ENCODE results near the gene TSPAN2. TPM values are rescaled to one million over a fixed set of nuclear protein-coding genes. Genes with fewer than 3 reads are reported as not detected.

TSPAN2 gene
- total RNA-seq, 4 donors from 2014 or later: 53.7 to 85.1 (median 63.8) TPM

DNA sequence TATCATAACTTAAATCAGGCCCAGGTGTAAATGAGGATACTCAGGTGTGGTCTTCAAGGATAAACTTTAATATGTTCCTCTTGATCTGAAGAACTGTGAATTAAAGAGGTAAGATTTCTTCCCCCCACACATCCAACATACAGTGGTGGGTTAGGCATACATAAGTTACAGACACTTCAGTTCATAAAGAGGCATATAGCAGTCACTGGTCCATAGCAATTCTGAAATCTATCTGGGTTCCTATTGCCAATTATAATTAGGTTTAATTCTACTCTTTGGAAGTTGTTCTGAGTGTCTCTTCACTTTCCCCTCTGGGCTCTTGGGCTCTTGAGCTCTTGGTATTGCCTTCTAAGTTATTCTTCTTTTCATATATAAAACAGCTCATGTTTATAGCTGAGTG is 32.5 kb upstream of the TSPAN2 start:
- Histone ChIP-seq H3K27ac (no peak overlapping the region), H3K9me3 (peaks cover 0 to 35% (median 3%) of the 10 kb centered on the region in 3 donors), H3K27me3 (no peaks in the 10 kb centered on the region), H3K36me3 (no peaks in the 10 kb centered on the region), H3K4me1 (no peaks in the 10 kb centered on the region), H3K4me3 (no peak overlapping the region)
- TF ChIP-seq POLR2A (IDR thresholded peaks at IDR 0.05) (no peak), EP300 (IDR thresholded peaks at IDR 0.05) (no peak), POLR2AphosphoS5 (IDR thresholded peaks at IDR 0.05) (no peak)
- TF ChIP-seq, protein P1, sequence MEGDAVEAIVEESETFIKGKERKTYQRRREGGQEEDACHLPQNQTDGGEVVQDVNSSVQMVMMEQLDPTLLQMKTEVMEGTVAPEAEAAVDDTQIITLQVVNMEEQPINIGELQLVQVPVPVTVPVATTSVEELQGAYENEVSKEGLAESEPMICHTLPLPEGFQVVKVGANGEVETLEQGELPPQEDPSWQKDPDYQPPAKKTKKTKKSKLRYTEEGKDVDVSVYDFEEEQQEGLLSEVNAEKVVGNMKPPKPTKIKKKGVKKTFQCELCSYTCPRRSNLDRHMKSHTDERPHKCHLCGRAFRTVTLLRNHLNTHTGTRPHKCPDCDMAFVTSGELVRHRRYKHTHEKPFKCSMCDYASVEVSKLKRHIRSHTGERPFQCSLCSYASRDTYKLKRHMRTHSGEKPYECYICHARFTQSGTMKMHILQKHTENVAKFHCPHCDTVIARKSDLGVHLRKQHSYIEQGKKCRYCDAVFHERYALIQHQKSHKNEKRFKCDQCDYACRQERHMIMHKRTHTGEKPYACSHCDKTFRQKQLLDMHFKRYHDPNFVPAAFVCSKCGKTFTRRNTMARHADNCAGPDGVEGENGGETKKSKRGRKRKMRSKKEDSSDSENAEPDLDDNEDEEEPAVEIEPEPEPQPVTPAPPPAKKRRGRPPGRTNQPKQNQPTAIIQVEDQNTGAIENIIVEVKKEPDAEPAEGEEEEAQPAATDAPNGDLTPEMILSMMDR (IDR thresholded peaks at IDR 0.05): no peak
- no peak for ATAC-seq

DNA sequence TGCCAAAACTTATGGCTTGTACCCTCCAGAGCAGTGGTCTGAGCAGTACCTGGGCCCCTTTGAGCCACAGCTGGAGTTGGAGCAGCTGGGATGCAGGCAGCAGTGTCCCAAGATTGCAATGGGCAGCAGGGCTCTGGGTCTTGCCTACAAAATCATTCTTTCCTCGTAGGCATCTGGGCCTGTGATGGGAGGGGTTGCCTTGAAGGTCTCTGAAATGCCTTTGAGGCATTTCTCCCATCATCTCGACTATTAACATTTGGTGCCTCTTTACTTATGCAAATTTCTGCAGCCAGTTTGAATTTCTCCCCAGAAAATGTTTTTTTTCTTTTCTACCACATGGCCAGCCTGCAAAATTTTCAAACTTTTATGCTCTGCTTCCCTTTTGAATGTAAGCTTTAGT is 31.0 kb upstream of the TSPAN2 start:
- WGBS, 2 donors (ENCODE audit: low coverage in 1 of 2): 58 to 76% methylated on average over 2 of the region's 2 CpGs
- ATAC-seq: no peak
- H3K27me3 ChIP-seq: no peaks in the 10 kb centered on the region
- no peaks in the 10 kb centered on the region for H3K36me3 ChIP-seq
- H3K4me3 ChIP-seq: no peak overlapping the region
- peaks cover 0 to 35% (median 3%) of the 10 kb centered on the region in 3 donors for H3K9me3 ChIP-seq
- H3K4me1 ChIP-seq: no peaks in the 10 kb centered on the region
- no peak overlapping the region for H3K27ac ChIP-seq
- TF ChIP-seq, protein P1 (IDR thresholded peaks at IDR 0.05): no peak
- TF ChIP-seq POLR2AphosphoS5 (IDR thresholded peaks at IDR 0.05) (no peak), EP300 (IDR thresholded peaks at IDR 0.05) (no peak), POLR2A (IDR thresholded peaks at IDR 0.05) (no peak)

DNA sequence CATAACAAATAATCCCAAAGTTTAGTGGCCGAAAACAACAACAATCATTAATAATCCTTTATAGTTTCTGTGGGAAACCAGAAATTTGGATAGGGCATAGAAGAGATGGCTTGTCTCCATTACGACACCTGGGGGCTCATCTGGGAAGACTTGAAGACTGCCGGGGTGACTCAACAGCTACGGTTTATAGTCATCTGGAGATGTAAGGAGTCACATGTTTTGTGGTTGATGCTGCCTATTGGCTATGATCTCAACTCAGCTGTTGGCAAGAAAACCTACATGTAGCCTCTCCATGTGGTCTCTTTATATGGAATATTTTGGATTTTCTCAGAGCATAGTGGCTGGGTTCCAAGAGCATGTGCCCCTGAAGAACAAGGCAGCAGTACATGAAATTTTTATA is 29.3 kb upstream of the TSPAN2 start:
- no peaks in the 10 kb centered on the region for H3K27me3 ChIP-seq
- no peaks in the 10 kb centered on the region for H3K36me3 ChIP-seq
- no peak for TF ChIP-seq POLR2AphosphoS5 (IDR thresholded peaks at IDR 0.05)
- TF ChIP-seq, protein P1 (IDR thresholded peaks at IDR 0.05): no peak
- no peak for TF ChIP-seq EP300 (IDR thresholded peaks at IDR 0.05)
- TF ChIP-seq POLR2A (IDR thresholded peaks at IDR 0.05): no peak
- H3K4me1 ChIP-seq: no peaks in the 10 kb centered on the region
- WGBS, 2 donors (ENCODE audit: low coverage in 1 of 2): 86 to 98% methylated on average over 4 of the region's 4 CpGs
- no peak for ATAC-seq
- H3K4me3 ChIP-seq: no peak overlapping the region
- H3K9me3 ChIP-seq: peaks cover 0 to 33% (median 3%) of the 10 kb centered on the region in 3 donors
- no peak overlapping the region for H3K27ac ChIP-seq

DNA sequence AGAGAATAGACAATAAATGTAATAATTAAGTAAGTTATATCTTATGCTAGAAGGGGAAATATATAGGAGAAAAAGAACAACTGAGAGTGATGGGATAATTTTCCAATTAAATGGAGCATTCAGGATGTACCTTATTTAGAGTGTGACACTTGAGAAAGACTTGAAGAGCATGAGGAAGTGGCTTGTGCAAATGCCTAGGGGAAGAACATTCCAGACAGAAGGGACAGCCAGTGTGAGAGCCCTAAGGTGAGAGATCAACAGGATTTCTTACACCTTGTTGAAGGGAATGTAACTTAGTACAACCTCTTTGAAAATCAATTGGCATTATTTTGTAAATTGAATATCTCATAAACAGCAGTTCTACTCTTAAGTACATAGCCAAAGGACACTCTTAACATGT is 28.8 kb upstream of the TSPAN2 start:
- no peak for TF ChIP-seq POLR2AphosphoS5 (IDR thresholded peaks at IDR 0.05)
- no peak for TF ChIP-seq EP300 (IDR thresholded peaks at IDR 0.05)
- TF ChIP-seq, protein P1 (IDR thresholded peaks at IDR 0.05): no peak
- TF ChIP-seq POLR2A (IDR thresholded peaks at IDR 0.05): no peak
- peaks cover 0 to 28% (median 3%) of the 10 kb centered on the region in 3 donors for H3K9me3 ChIP-seq
- H3K4me1 ChIP-seq: peaks cover 0 to under 1% (median 0%) of the 10 kb centered on the region in 3 donors
- no peaks in the 10 kb centered on the region for H3K27me3 ChIP-seq
- no peaks in the 10 kb centered on the region for H3K36me3 ChIP-seq
- no peak for ATAC-seq
- H3K27ac ChIP-seq: no peak overlapping the region
- H3K4me3 ChIP-seq: no peak overlapping the region

DNA sequence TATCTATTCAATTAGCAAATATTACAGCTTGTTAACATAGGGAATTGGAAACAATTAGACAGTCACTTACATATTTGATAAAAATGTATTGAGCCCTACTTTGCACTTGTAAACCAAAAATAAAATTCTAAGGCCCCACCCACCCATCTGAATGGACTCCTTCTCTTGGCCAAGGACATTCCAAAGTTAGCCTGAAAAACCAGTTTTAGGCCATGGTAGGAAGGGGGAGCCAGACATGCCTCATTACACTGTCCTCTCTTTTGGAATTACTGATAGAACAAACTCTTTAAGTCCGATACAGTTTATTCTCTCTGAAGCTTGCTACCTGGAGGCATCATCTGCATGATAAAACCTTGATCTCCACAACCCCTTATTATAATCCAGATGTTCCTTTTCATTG is 28.0 kb upstream of the TSPAN2 start:
- Histone ChIP-seq H3K27me3 (no peaks in the 10 kb centered on the region), H3K27ac (no peak overlapping the region), H3K9me3 (peaks cover 0 to 22% (median 3%) of the 10 kb centered on the region in 3 donors), H3K36me3 (no peaks in the 10 kb centered on the region), H3K4me3 (no peak overlapping the region), H3K4me1 (peaks cover 0 to 7% (median 0%) of the 10 kb centered on the region in 3 donors)
- WGBS, 2 donors (ENCODE audit: low coverage in 1 of 2): 80 to 88% methylated on average over 1 of the region's 1 CpG
- ATAC-seq: no peak
- TF ChIP-seq POLR2AphosphoS5 (IDR thresholded peaks at IDR 0.05): no peak
- no peak for TF ChIP-seq EP300 (IDR thresholded peaks at IDR 0.05)
- TF ChIP-seq, protein P1 (IDR thresholded peaks at IDR 0.05): no peak
- no peak for TF ChIP-seq POLR2A (IDR thresholded peaks at IDR 0.05)

All from gastroesophageal sphincter (tissue), 4 donors.